ENCODE data around the gene IFNG-AS1.

IFNG-AS1 gene

DNA sequence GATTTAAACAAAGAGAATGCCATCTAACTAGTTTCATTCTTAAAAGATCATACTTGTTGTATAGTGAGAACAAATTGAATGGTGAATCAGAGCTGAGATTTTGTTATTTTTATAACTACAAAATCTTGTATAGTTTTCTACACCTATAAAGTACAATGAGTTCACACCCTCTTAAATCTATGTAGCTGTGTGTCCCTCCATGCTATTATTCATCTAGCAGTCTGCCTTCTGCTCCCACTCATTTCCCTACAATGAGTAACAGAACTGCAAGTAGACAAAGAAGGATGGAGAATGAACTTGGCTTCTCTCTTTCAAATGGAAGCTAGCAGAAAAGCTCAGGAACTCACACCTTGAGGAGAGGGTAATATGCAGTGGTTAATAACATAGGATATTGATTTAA lies 7.1 kb downstream of the IFNG-AS1 start:
- no peak for FAIRE-seq

GRCh38 chr12:67998379-67998778 lies 9.1 kb downstream of the IFNG-AS1 start:
- no peak for FAIRE-seq

DNA sequence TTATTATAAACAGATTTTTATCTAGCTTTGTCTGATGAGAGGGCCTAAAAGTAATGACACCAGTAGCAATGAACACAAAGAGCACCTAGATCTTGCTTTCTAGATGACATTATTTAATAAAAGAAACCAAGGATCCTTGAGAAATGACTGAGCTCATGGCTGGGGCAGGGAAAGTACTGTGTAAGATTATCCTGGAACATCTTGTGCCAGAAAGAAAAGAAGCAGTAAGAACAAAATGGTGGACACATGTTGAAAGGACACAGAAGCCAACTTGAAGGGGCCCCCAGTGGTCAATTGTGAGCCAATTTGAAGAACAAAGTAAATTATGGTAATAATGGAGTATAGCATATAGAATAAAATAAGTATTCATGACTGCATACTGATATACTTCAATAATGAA lies 10.0 kb downstream of the IFNG-AS1 start:
- FAIRE-seq, result no peak

DNA sequence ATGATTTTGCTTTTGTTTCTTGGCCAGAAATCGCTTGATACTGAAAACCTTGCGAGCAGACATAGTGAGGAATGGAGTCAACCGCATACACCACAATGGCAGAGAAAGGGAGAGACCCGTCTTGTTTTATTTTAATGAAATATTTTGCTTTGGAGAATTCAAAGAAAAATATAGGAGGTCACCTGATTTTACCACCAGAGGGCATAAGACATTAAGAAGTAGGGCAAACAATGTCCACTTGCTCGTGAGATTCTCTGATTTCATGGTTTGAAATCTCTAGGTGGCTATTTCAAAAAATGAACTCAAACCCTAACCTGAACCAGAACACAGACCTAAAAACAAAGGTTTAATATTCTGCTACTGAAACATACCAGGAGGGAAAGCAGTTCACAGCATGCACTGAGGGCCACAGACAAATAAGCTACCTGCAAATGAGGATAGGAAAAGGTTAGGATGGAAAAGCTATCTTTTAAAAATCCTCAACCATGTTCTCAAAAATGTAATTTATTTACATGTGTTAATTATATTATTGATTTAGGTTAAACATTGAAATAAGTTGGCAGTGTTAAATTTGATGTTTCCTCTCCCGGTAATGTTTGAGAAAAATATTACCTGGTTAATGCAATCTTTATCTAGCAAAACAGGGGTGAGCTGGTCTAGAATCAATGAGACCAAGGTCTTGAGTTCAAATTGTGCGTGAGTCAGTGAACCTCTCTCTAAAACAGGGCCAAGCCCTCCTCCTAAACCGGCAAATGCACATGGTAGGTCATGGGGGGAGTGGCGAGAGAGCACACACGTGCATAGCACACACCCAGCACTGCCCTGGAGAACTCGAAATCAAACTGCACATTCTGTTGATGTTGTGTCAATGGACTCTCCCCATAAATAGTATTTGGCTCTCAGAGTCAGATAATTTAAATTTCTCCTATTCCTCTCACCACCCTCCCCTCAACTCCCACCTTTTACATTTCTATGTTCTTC lies 12.5 kb downstream of the IFNG-AS1 start:
- no peak for FAIRE-seq

- FAIRE-seq, result no peak
Observed at GRCh38 chr12:68003777-68004176, 14.5 kb downstream of the IFNG-AS1 start.

DNA sequence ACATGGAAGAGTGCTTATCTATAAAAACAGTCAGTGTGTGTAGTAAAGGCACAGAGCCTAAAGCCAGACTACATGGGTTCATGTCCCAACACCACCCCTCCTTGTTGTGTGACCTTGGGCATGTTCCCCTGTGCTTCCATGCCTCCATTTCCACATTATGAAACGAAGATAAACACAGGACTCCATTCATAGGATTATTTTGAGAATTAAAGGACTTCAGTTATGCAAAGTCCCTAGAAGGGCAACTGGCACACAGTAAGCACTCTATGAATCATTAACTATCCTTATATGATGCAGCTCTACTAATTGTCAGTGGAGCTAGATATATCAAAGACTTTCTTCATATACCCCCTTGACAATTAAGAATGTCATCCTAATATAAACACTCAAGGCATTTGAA lies 17.8 kb downstream of the IFNG-AS1 start:
- FAIRE-seq, result no peak

DNA sequence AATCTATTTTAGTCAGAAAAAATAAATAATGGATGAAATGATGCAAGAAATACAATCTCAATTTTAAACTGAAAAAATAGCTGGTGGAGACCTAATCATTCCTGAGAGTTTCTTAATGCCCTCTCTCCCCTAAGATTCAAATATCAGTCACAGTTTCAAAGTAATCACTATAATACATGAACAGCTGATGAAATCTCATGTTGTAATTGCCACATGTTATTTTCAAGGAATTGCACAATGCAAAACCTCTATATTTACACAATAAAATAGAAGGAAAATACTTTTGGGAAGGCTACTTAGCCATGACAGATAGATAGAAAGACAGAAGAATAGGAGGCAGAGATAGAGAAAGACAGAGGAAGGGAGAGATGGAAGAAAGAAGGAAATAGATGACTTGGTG lies 18.2 kb downstream of the IFNG-AS1 start:
- no peak for FAIRE-seq

GRCh38 chr12:68011206-68011881 lies 22.1 kb downstream of the IFNG-AS1 start:
- FAIRE-seq, result no peak

- FAIRE-seq, result no peak
Observed at GRCh38 chr12:68011882-68012207, 22.6 kb downstream of the IFNG-AS1 start.

GRCh38 chr12:68012712-68013111 lies 23.5 kb downstream of the IFNG-AS1 start:
- no peak for FAIRE-seq

DNA sequence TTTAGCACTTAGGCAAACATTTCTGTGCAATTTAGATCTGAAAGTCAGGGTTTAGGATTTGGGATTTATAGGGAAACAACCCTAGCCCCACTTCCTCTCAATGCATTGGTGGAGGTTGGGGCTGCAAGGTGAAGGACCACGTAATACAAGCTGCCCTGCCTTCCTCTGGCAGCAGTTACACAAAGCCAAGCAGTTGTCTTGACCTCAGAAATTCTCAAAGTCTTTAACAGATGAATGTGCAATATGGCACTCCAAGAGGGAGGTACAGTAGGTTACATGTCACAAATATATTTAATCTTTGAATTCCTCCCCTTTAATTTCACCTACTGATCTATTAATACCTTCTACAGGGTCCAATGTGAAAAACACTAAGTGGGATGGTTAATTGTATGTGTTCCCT lies 23.9 kb downstream of the IFNG-AS1 start:
- no peak for FAIRE-seq

GRCh38 chr12:68016136-68016535 lies 26.9 kb downstream of the IFNG-AS1 start:
- FAIRE-seq, result no peak

DNA sequence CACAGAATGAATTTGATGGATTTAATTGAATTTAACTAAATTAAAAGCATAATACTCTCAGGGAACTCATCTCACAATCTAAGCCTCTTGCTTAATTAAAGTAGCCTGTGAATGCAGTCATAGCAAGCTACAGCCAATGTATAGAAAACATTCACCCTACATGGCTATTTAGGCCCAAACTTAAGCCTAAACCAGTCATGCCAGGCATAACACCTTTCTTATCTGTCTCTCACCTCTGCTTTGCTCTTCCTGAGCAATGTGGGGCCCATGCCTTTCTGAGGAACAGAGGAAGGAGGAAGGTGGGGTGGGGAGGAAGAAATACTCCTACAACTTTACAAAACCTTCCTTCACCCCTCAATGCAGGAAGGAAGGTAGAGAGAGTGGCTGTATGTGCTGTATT lies 29.1 kb downstream of the IFNG-AS1 start:
- FAIRE-seq, result no peak

DNA sequence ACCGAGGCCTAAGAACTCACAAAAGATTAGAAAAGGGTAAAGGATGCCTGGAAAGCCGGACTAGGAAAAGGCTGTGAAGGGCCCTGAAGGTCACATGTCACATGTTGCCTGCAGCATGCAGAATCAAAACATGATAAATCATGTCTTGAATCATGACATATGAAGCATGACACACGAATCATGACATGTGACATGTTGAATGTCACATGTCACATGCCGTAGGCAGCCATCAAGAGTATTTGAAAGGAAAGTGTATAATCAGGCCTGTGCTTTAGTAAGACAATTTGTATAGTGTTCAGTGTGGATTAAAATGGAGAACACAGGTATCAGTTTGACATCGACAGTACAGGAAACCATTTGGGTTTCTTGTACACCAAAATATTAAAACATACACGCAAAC lies 30.8 kb downstream of the IFNG-AS1 start:
- FAIRE-seq, result no peak

GRCh38 chr12:68020699-68021098 lies 31.5 kb downstream of the IFNG-AS1 start:
- FAIRE-seq, result no peak

DNA sequence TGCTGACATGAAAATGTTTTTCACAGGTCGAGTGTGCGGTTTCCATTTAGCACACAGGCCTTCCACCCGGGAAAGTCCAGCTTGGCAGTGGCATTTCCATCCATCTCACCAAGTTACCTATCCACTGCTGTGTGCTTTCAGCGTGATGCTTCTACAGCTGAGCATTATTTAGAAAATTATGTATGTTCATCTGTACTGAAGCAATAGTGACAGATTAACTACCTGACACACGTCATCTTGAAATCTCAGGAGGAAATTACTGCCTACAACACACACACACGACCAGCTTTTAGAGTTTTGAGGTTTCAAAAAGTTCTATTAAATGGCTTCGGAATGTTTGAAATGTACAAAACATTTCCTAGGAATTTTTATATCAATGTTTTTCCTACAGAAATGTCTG lies 39.4 kb downstream of the IFNG-AS1 start:
- no peak for FAIRE-seq

DNA sequence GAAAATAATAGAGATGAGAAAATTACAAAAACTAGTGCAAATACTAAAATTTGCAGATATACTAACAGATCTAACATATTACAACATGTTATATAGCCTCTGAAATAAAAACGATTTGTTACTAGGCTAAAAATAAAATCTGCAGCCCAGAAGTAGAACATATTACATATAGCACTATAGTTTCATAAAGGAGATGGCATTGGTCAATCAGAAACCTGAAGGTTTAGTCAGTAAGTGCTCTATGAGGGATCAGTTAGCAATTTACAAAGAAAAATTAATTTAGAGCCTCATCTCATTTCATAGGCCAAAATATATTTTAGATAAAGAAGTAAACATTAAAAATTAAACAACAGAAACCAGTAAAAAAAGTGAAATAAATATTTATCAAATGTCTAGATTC lies 41.0 kb downstream of the IFNG-AS1 start:
- FAIRE-seq, result no peak

DNA sequence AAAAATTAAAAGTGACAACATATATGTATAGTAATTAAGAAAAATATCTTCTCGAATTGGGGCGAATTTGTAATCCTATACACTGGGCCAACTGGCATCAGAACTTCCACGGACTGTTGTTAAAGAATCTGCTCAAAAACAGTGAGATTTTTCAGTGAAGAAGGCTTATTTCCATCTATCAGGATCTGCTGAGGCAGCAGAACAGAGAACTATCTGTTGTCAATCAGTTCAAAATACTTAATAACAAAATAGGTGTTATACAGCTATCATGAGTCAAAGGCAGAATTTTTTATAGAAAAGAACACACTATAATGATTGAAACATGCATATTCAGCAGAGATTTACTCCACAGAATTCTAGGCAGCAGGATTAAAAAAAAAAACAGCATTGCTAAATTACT lies 41.9 kb downstream of the IFNG-AS1 start:
- no peak for FAIRE-seq

- FAIRE-seq, result no peak
Observed at GRCh38 chr12:68031881-68032739, 42.9 kb downstream of the IFNG-AS1 start.

GRCh38 chr12:68034567-68034966 lies 45.3 kb downstream of the IFNG-AS1 start:
- no peak for FAIRE-seq

GRCh38 chr12:68036642-68037041 lies 47.4 kb downstream of the IFNG-AS1 start:
- no peak for FAIRE-seq

DNA sequence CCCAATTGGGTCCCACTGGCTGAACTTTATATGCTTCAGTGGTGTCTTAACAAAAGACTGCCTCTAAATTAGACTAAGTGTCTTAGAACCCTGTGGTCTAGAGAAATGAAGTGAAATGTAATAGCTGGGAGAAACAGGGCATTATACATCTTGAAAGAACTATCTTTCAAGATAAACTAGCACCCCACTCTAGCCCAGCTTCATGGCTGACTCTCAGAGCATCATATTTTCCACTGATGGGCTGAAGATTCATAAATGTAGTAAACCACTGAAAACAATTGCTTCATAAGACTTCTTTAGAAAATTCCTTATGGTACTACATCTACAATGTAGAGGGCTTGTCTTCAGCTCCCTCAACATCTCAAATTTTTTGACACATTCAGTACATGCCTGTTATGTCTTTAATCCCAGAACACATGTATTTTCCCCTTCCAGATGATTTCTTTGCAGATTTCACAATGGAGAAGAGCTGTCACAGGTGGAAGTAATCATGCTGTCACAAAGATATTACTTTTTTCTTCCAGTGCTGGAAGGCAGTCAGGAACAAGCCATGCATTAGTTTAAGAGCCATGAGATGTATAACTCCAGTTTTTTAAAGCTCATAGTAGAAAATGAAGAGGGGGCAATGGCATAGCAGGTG lies 48.5 kb downstream of the IFNG-AS1 start:
- no peak for FAIRE-seq

- FAIRE-seq, result no peak
Observed at GRCh38 chr12:68038650-68039049, 49.4 kb downstream of the IFNG-AS1 start.
